ENCODE data around the gene DDX49. TPM values are rescaled to one million over a fixed set of nuclear protein-coding genes. Genes with fewer than 3 reads are reported as not detected.
A peak's percentile ranks its signal among the peaks of the same experiment; 100 is the strongest.
"Not testable (repeated sequence)": the region's sequence is repeated elsewhere in the genome, so short reads cannot be mapped to it uniquely, and the experiment has no call there.

DDX49 gene
- total RNA-seq, 1 experiment from 2014 or later = 70.9 TPM

- no peak for DNase-seq (ENCODE audit: low spot score)
Observed at GRCh38 chr19:18942692-18943091, 23.2 kb downstream of the DDX49 start.

- no peak for DNase-seq (ENCODE audit: low spot score)
Observed at GRCh38 chr19:18943465-18943864, 23.9 kb downstream of the DDX49 start.

- no peak for DNase-seq (ENCODE audit: low spot score)
Observed at GRCh38 chr19:18945297-18945696, 25.8 kb downstream of the DDX49 start.

- DNase-seq (ENCODE audit: low spot score) = no peak
Observed at GRCh38 chr19:18946335-18946734, 26.8 kb downstream of the DDX49 start.

GRCh38 chr19:18946918-18947317 is 27.4 kb downstream of the DDX49 start:
- DNase-seq (ENCODE audit: low spot score) = no peak

GRCh38 chr19:18948075-18948975 is 28.8 kb downstream of the DDX49 start:
- DNase-seq (ENCODE audit: low spot score) = no peak

- no peak for DNase-seq (ENCODE audit: low spot score)
Observed at GRCh38 chr19:18948976-18949356, 29.5 kb downstream of the DDX49 start.

GRCh38 chr19:18949858-18950257 is 30.3 kb downstream of the DDX49 start:
- DNase-seq (ENCODE audit: low spot score) = no peak

GRCh38 chr19:18951721-18952281 is 32.3 kb downstream of the DDX49 start:
- no peak for DNase-seq (ENCODE audit: low spot score)

GRCh38 chr19:18952364-18953003 is 33.0 kb downstream of the DDX49 start:
- not testable (repeated sequence) for DNase-seq (ENCODE audit: low spot score)

- no peak for DNase-seq (ENCODE audit: low spot score)
Observed at GRCh38 chr19:18954094-18954493, 34.6 kb downstream of the DDX49 start.

GRCh38 chr19:18955042-18955441 is 35.5 kb downstream of the DDX49 start:
- no peak for DNase-seq (ENCODE audit: low spot score)

GRCh38 chr19:18960370-18960769 is 40.9 kb downstream of the DDX49 start:
- DNase-seq (ENCODE audit: low spot score) = no peak

GRCh38 chr19:18961767-18962620 is 42.5 kb downstream of the DDX49 start:
- no peak for DNase-seq (ENCODE audit: low spot score)

- no peak for DNase-seq (ENCODE audit: low spot score)
Observed at GRCh38 chr19:18964121-18964520, 44.6 kb downstream of the DDX49 start.

- no peak for DNase-seq (ENCODE audit: low spot score)
Observed at GRCh38 chr19:18966307-18966706, 46.8 kb downstream of the DDX49 start.

GRCh38 chr19:18967358-18968146 is 48.0 kb downstream of the DDX49 start:
- peak; percentile 68 for DNase-seq (ENCODE audit: low spot score)

- no peak for DNase-seq (ENCODE audit: low spot score)
Observed at GRCh38 chr19:18969931-18970659, 50.6 kb downstream of the DDX49 start.

GRCh38 chr19:18972301-18972811 is 52.8 kb downstream of the DDX49 start:
- peak; percentile 41 for DNase-seq (ENCODE audit: low spot score)

- no peak for DNase-seq (ENCODE audit: low spot score)
Observed at GRCh38 chr19:18972851-18973250, 53.3 kb downstream of the DDX49 start.

Data from H4 (cell line).